Thyroid gland (tissue), 4 donors: ENCODE measurements around the gene ZFHX3. TPM values are rescaled to one million over a fixed set of nuclear protein-coding genes. Genes with fewer than 3 reads are reported as not detected.
"Not testable (repeated sequence)": the region's sequence is repeated elsewhere in the genome, so short reads cannot be mapped to it uniquely, and the experiment has no call there.

Source experiments
- DNase-seq, 2 donors: peaks; one replicate each; pipeline ENCODE4 v3.0.0-alpha.2; 2019
- H3K27ac ChIP-seq, 3 donors: fragments of 200-600 bp; sonication (generic); 1 replicate in 2 of 3; 2 replicates in 1 of 3; pipeline ENCODE4 v1.5.1; 2016 to 2019; ENCODE audit warnings: mild to moderate bottlenecking in 1 of 3, moderate library complexity in 1 of 3
- H3K27me3 ChIP-seq: fragments of 200-600 bp; sonication (generic); one replicate; pipeline ENCODE4 v1.5.1; 2019
- H3K36me3 ChIP-seq, 2 donors: fragments of 200-600 bp; sonication (generic); one replicate each; pipeline ENCODE4 v1.5.1; 2016 to 2019
- H3K4me1 ChIP-seq, 2 donors: fragments of 200-600 bp; sonication (generic); one replicate each; pipeline ENCODE4 v1.5.1; 2017 to 2019
- H3K4me3 ChIP-seq, 3 donors: fragments of 200-600 bp; sonication (generic); replicated peaks in 1 of 3; 1 replicate in 2 of 3; 2 replicates in 1 of 3; pipeline ENCODE4 v1.5.1; 2016; ENCODE audit warnings: mild to moderate bottlenecking in 1 of 3
- H3K9me3 ChIP-seq: fragments of 200-600 bp; sonication (generic); one replicate; pipeline ENCODE4 v1.5.1; 2017
- CTCF ChIP-seq, 6 experiments: fragments of 200-600 bp in 3 of 6; fragments of 450-650 bp in 3 of 6; sonication (generic) in 3 of 6; IDR thresholded peaks; one replicate each; pipeline ENCODE4 v1.5.1; 2016 to 2019; ENCODE audit warnings: antibody characterized with exemption in 6 of 6, mild to moderate bottlenecking in 2 of 6, inconsistent platforms in 1 of 6, moderate library complexity in 1 of 6
- POLR2A ChIP-seq, 2 donors: fragments of 450-650 bp; IDR thresholded peaks; one replicate each; pipeline ENCODE4 v1.6.1; 2017; ENCODE audit warnings: antibody characterized with exemption in 2 of 2, mild to moderate bottlenecking in 2 of 2, moderate library complexity in 1 of 2
- WGBS, 2 donors: methylation state at CpG; one replicate each; pipeline ENCODE4 v1.1.5; 2017; 5-methylcytosine and 5-hydroxymethylcytosine counted together
- intact Hi-C: fragments of 100-400 bp; cut with DNase I; formaldehyde crosslinking; loops from one replicate; pipeline ENCODE4 v1.15.1; 2023
- total RNA-seq, 4 donors: library from RNA; depleted of rRNA; stranded (reverse); fragments of >200 nt; gene quantifications; one replicate each; pipeline ENCODE4 v1.2.3, GENCODE V29; 2016

Gene ZFHX3
- total RNA-seq, 4 donors from 2014 or later = 27.4 to 92.9 (median 45.5) TPM

GRCh38 chr16:73012341-73012740 is 35.6 kb downstream of the ZFHX3 start:
- 57 to 70% methylated on average over 5 of the region's 5 CpGs for WGBS, 2 donors

GRCh38 chr16:73011926-73012325 is 36.0 kb downstream of the ZFHX3 start:
- no peak overlapping the region for H3K27ac ChIP-seq
- no peaks in the 10 kb centered on the region for H3K36me3 ChIP-seq
- intact Hi-C loops = no loop called here
- WGBS, 2 donors = 60 to 61% methylated on average over 4 of the region's 4 CpGs
- no peak for DNase-seq
- TF ChIP-seq CTCF (IDR thresholded peaks at IDR 0.05) = peak in 1 of 6 experiments; percentile 6
- no peak for TF ChIP-seq POLR2A (IDR thresholded peaks at IDR 0.05)
- no peak overlapping the region for H3K4me3 ChIP-seq
- H3K4me1 ChIP-seq = peaks cover 40 to 44% of the 10 kb centered on the region in 2 donors
- H3K9me3 ChIP-seq = no peaks in the 10 kb centered on the region
- no peaks in the 10 kb centered on the region for H3K27me3 ChIP-seq

More at GRCh38 chr16:73012341-73012740, 35.6 kb downstream of the ZFHX3 start:
- Histone ChIP-seq H3K36me3 (no peaks in the 10 kb centered on the region), H3K4me3 (no peak overlapping the region), H3K27ac (no peak overlapping the region), H3K4me1 (peaks cover 44 to 48% of the 10 kb centered on the region in 2 donors), H3K27me3 (no peaks in the 10 kb centered on the region), H3K9me3 (no peaks in the 10 kb centered on the region)
- intact Hi-C loops = no loop called here
- TF ChIP-seq POLR2A (IDR thresholded peaks at IDR 0.05) (no peak), CTCF (IDR thresholded peaks at IDR 0.05) (no peak)
- no peak for DNase-seq

- Histone ChIP-seq H3K36me3 (no peaks in the 10 kb centered on the region), H3K4me1 (peaks cover 24 to 30% of the 10 kb centered on the region in 2 donors), H3K4me3 (no peak overlapping the region), H3K9me3 (no peaks in the 10 kb centered on the region), H3K27me3 (no peaks in the 10 kb centered on the region), H3K27ac (peak overlapping the region in 1 of 3 donors; percentile 3)
- no peak for DNase-seq
- 71 to 85% methylated on average over 11 of the region's 12 CpGs for WGBS, 2 donors
- TF ChIP-seq CTCF (IDR thresholded peaks at IDR 0.05) (no peak), POLR2A (IDR thresholded peaks at IDR 0.05) (no peak)
- intact Hi-C loops = no loop called here
Observed at GRCh38 chr16:73010150-73010676, 37.7 kb downstream of the ZFHX3 start.

GRCh38 chr16:73009710-73010109 is 38.2 kb downstream of the ZFHX3 start:
- H3K36me3 ChIP-seq, H3K4me3 ChIP-seq, H3K9me3 ChIP-seq, H3K27me3 ChIP-seq, H3K27ac ChIP-seq, intact Hi-C loops, DNase-seq: not testable (repeated sequence)
- WGBS, 2 donors = 91 to 93% methylated on average over 11 of the region's 11 CpGs
- H3K4me1 ChIP-seq = peaks cover 19 to 26% of the 10 kb centered on the region in 2 donors

- no peaks in the 10 kb centered on the region for H3K27me3 ChIP-seq
- no peaks in the 10 kb centered on the region for H3K36me3 ChIP-seq
- WGBS, 2 donors = 93 to 96% methylated on average over 2 of the region's 2 CpGs
- H3K4me3 ChIP-seq = no peak overlapping the region
- no peak for DNase-seq
- peaks cover 0 to 10% of the 10 kb centered on the region in 2 donors for H3K4me1 ChIP-seq
- H3K27ac ChIP-seq = no peak overlapping the region
- H3K9me3 ChIP-seq = no peaks in the 10 kb centered on the region
- TF ChIP-seq CTCF (IDR thresholded peaks at IDR 0.05) (no peak), POLR2A (IDR thresholded peaks at IDR 0.05) (no peak)
- intact Hi-C loops = no loop called here
Observed at GRCh38 chr16:73006026-73006425, 41.9 kb downstream of the ZFHX3 start.
